AML-193 (cell line): Measurements from ENCODE around the gene FILIP1L.
A peak's percentile ranks its signal among the peaks of the same experiment; 100 is the strongest.

Experiments used
- DNase-seq, 2 experiments: peaks; one replicate each; lab custom pipeline; 2025; lab: John Stamatoyannopoulos, UW

Gene FILIP1L

GRCh38 chr3:99972380-99973104, 141.8 kb downstream of the FILIP1L start:
- no peak for DNase-seq

GRCh38 chr3:99971761-99972160, 142.5 kb downstream of the FILIP1L start:
- DNase-seq, result no peak

GRCh38 chr3:99970198-99970597, 144.1 kb downstream of the FILIP1L start:
- no peak for DNase-seq

- DNase-seq, result peak; percentile 65 to 73
Observed at GRCh38 chr3:99969136-99969535, 145.2 kb downstream of the FILIP1L start.

GRCh38 chr3:99967796-99968195, 146.5 kb downstream of the FILIP1L start:
- no peak for DNase-seq

GRCh38 chr3:99966662-99967416, 147.5 kb downstream of the FILIP1L start:
- no peak for DNase-seq

- no peak for DNase-seq
Observed at GRCh38 chr3:99965681-99966408, 148.5 kb downstream of the FILIP1L start.

GRCh38 chr3:99965077-99965476, 149.2 kb downstream of the FILIP1L start:
- no peak for DNase-seq

GRCh38 chr3:99962703-99963102, 151.6 kb downstream of the FILIP1L start:
- DNase-seq, result no peak

- no peak for DNase-seq
Observed at GRCh38 chr3:99961756-99962515, 152.4 kb downstream of the FILIP1L start.

GRCh38 chr3:99960941-99961340, 153.4 kb downstream of the FILIP1L start:
- DNase-seq, result no peak

GRCh38 chr3:99960123-99960878, 154.0 kb downstream of the FILIP1L start:
- no peak for DNase-seq

- no peak for DNase-seq
Observed at GRCh38 chr3:99958222-99958912, 155.9 kb downstream of the FILIP1L start.

GRCh38 chr3:99957151-99957796, 157.0 kb downstream of the FILIP1L start:
- no peak for DNase-seq

- no peak for DNase-seq
Observed at GRCh38 chr3:99955773-99956562, 158.3 kb downstream of the FILIP1L start.

GRCh38 chr3:99954914-99955644, 159.2 kb downstream of the FILIP1L start:
- no peak for DNase-seq

- DNase-seq, result no peak
Observed at GRCh38 chr3:99953596-99953995, 160.7 kb downstream of the FILIP1L start.

- DNase-seq, result no peak
Observed at GRCh38 chr3:99952306-99952705, 162.0 kb downstream of the FILIP1L start.

- DNase-seq, result no peak
Observed at GRCh38 chr3:99951701-99952100, 162.6 kb downstream of the FILIP1L start.
